Pancreas (tissue), 10 donors: ENCODE measurements around the gene PLD1. TPM values are rescaled to one million over a fixed set of nuclear protein-coding genes. Genes with fewer than 3 reads are reported as not detected.
A peak's percentile ranks its signal among the peaks of the same experiment; 100 is the strongest.
"Not testable (repeated sequence)": the region's sequence is repeated elsewhere in the genome, so short reads cannot be mapped to it uniquely, and the experiment has no call there.

ENCODE experiments used
- ATAC-seq, 4 donors: fragments of 200-7000 bp; cut with Tn5 transposase; one replicate each; pipeline versions ENCODE4 v1.8.0 to v1.9.1; 2020; ENCODE audit warnings: mild to moderate bottlenecking in 4 of 4, moderate library complexity in 4 of 4
- DNase-seq, 6 donors: peaks; one replicate each; pipeline ENCODE4 v3.0.0-alpha.2; 2020
- FAIRE-seq: peaks from 2 replicates; lab custom pipeline; 2012; peaks lifted over from hg19 to GRCh38; lab: Jason Lieb, UNC
- H3K27ac ChIP-seq, 4 donors: fragments of 200-600 bp; sonication (generic); 1 replicate in 3 of 4; 2 replicates in 1 of 4; pipeline versions ENCODE4 v1.5.0 to v1.8.0; 2020
- H3K27me3 ChIP-seq, 4 donors: fragments of 200-600 bp; one replicate each; pipeline ENCODE4 v1.8.0; 2021
- H3K36me3 ChIP-seq, 3 donors: fragments of 200-600 bp; sonication (generic) in 1 of 3; one replicate each; pipeline versions ENCODE4 v1.5.0 to v1.8.0; 2020 to 2021
- H3K4me1 ChIP-seq, 3 donors: fragments of 200-600 bp; one replicate each; pipeline ENCODE4 v1.8.0; 2021
- H3K4me3 ChIP-seq, 4 donors: fragments of 200-600 bp; sonication (generic) in 2 of 4; one replicate each; pipeline versions ENCODE4 v1.5.0 to v1.8.0; 2020 to 2021
- H3K9me3 ChIP-seq, 4 donors: fragments of 200-600 bp; one replicate each; pipeline ENCODE4 v1.8.0; 2021
- WGBS, 2 donors: extraction: QIAGEN DNeasy Blood & Tissue Kit; methylation state at CpG; one replicate each; pipeline ENCODE4 v1.1.7; 2013; 5-methylcytosine and 5-hydroxymethylcytosine counted together
- intact Hi-C, 3 donors: fragments of 100-400 bp; cut with DNase I; formaldehyde crosslinking; loops; one replicate each; pipeline versions ENCODE4 v1.11.1 to v1.14.2; 2022
- polyA plus RNA-seq, 2 donors: library from polyadenylated mRNA; stranded (reverse); fragments of 200-250 nt; gene quantifications; one replicate each; pipeline ENCODE4 v1.2.3, GENCODE V29; 2013
- total RNA-seq, 6 donors: library from RNA; stranded (reverse); fragmentation: NEBNext Ultra II Directional in 4 of 6; extraction: Animal tissue kit (Norgen Biotek cat#: 25700) in 4 of 6; gene quantifications; one replicate each; pipeline versions ENCODE4 v1.2.1 to v1.2.4, GENCODE V29; 2021 to 2023
- TF ChIP-seq, protein P1 (sequence below), 4 donors: fragments of 200-600 bp; sonication (generic) in 3 of 4; IDR thresholded peaks; one replicate each; pipeline versions ENCODE4 v1.5.0 to v1.8.0; 2021; ENCODE audit warnings: antibody characterized with exemption in 4 of 4
- donor health status: healthy with polysubstance abuse.
- donor health status: DM: no; HTN: no; CAD: no; lungs with moderate emphysema.
- donor health status: DM: no; HTN: no; CAD: no.
- donor health status: control.
- donor health status: control.
- donor health status: Bipolar disorder and iron deficiency.
- donor health status: DM: yes; HTN: yes; CAD: no.
- donor health status: DM: no; HTN: no; CAD: no.
- donor health status: DM: no; HTN: no; CAD: no.
- donor health status: DM: yes; HTN: yes; CAD: no.

Gene PLD1
- total and polyA plus RNA-seq, 8 donors: 14.7 to 62.1 (median 33.7) TPM

DNA sequence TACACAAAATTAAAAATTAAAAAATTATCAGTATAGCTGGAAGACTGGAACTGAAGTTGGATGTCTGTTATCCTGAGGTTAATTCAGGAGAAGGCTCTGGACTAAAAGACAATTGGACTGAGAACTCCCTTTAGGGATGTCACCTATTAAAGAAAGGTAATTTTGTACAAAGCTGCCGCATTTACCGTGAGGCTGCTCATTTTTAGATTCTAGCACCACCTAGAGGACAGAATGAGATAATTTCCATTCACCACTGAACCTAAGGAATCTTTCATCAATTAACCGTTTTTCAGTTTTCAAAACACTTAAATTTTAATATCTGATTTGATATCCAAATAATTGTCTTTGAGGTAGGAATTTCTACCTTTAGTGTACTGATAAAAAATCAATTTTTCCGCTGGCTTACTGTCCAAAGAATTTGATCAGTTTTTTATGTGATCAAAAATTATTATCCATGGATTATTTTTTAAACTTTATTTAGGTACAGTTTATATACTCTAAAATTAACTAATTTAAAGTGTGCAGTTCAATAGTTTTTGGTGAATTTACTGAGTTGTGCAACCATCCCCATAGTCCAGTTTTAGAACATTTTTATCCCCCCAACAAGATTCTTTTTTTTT lies 243.4 kb downstream of the PLD1 start:
- WGBS, 2 donors: 2 to 3% methylated on average over 4 of the region's 4 CpGs
- no peaks in the 10 kb centered on the region for H3K36me3 ChIP-seq
- no peaks in the 10 kb centered on the region for H3K27me3 ChIP-seq
- no peak overlapping the region for H3K27ac ChIP-seq
- TF ChIP-seq, protein P1, sequence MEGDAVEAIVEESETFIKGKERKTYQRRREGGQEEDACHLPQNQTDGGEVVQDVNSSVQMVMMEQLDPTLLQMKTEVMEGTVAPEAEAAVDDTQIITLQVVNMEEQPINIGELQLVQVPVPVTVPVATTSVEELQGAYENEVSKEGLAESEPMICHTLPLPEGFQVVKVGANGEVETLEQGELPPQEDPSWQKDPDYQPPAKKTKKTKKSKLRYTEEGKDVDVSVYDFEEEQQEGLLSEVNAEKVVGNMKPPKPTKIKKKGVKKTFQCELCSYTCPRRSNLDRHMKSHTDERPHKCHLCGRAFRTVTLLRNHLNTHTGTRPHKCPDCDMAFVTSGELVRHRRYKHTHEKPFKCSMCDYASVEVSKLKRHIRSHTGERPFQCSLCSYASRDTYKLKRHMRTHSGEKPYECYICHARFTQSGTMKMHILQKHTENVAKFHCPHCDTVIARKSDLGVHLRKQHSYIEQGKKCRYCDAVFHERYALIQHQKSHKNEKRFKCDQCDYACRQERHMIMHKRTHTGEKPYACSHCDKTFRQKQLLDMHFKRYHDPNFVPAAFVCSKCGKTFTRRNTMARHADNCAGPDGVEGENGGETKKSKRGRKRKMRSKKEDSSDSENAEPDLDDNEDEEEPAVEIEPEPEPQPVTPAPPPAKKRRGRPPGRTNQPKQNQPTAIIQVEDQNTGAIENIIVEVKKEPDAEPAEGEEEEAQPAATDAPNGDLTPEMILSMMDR (IDR thresholded peaks at IDR 0.05): peak; percentile 48 to 77 (median 60)
- H3K9me3 ChIP-seq: no peaks in the 10 kb centered on the region
- no peaks in the 10 kb centered on the region for H3K4me1 ChIP-seq
- ATAC-seq: peak; percentile 66 to 88 (median 86)
- FAIRE-seq: peak; percentile 78
- H3K4me3 ChIP-seq: no peak overlapping the region
- no peak for DNase-seq
- intact Hi-C loops: loop anchor here in 2 of 3 donors (5.0 to 10.0 kb wide), 4 partner anchors 402 to 605 kb away; no protein-coding TSS in a partner anchor

DNA sequence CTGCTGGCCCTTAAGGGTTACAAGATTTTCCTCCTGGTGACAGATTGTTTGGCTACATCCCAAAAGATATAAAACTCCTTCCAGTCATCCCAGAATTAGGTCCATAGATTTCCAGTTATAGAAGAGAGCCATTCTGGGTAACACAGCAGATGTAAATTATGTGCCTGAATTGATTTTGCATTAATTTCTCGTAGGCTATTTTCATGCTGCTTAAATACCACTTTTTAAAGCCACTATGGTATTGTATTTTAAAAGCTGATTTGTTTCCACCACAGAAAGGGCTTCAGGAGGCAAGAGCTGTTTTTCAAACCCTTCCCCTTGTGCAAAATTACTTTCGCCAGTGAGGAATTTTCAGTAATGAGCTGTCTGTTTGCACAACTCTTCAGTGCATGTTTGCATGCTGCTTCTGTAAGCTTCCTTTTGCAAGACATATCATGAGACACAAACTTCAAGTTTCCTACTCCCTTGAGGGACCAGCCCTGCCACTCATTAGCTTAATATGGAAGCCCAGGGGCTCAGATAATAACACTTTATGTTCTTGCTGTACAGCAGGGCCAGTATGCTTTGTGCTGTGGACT lies 244.7 kb downstream of the PLD1 start:
- H3K27ac ChIP-seq: no peak overlapping the region
- no peaks in the 10 kb centered on the region for H3K4me1 ChIP-seq
- DNase-seq (no peak), FAIRE-seq (no peak), ATAC-seq (peak in 1 of 4 donors; percentile 63)
- H3K9me3 ChIP-seq: no peaks in the 10 kb centered on the region
- intact Hi-C loops: loop anchor here in 2 of 3 donors (5.0 to 10.0 kb wide), 4 partner anchors 401 to 603 kb away; no protein-coding TSS in a partner anchor
- H3K36me3 ChIP-seq: no peaks in the 10 kb centered on the region
- no peak overlapping the region for H3K4me3 ChIP-seq
- 64 to 72% methylated on average over 2 of the region's 2 CpGs for WGBS, 2 donors
- no peaks in the 10 kb centered on the region for H3K27me3 ChIP-seq
- TF ChIP-seq, protein P1 (IDR thresholded peaks at IDR 0.05): no peak

DNA sequence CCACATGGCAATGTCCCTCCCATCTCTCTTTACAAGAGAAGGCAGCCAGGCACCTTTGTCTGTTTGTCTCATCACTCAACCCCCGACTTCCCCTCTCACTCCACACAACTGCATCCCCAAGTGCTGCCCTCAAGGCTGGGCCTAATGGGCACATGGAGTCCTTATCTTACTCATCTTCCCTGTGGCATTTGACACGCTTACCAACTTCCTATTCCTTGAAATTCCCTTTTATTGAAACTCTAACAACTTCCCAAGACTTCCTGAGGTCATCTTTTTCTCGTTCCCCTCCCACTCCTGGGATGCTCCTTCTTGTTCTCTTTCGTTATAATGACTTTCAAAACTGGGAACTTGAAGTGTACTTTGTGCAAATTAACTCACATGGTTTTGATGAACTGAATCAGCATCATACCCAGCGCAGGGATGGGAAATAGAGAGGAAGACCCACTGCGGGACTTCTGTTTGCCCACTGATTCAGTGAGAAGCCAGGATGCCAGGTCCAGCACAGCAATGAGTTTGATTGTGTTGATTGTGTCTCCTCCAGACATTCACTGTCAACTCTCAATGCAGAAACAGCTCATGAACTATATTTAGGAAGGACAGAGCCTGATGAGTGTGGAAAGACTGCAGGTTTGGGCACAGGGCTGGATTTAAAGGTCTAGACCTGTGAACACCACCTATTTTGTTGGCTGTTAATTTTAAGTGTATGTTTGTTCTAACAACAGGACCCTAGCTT lies 245.4 kb downstream of the PLD1 start:
- ATAC-seq (no peak), FAIRE-seq (no peak)
- intact Hi-C loops: loop anchor here in 2 of 3 donors (5.0 to 10.0 kb wide), 5 partner anchors 383 to 603 kb away; no protein-coding TSS in a partner anchor

DNA sequence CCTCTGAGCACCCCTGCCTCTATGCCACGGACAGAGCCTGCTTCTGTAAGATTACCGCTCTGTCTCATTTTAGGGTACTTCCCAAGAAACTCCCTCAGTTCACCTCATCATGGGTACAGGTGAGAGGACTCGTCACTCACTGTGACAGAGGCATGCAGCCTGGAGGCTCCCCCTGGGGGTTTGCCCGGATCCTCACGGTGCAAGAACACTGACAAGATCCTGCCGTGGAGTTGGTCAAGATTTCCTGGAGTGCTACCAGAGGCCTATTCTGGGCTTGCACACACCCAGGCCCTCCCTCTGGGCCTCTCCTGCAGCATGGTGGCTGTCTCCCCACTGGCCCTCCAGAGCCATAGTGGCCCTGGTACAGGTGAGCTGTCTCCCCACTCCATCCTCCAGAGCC lies 247.0 kb downstream of the PLD1 start:
- H3K4me3 ChIP-seq: no peak overlapping the region
- H3K27ac ChIP-seq: no peak overlapping the region
- ATAC-seq (no peak), DNase-seq (no peak), FAIRE-seq (no peak)
- intact Hi-C loops: loop anchor here in 2 of 3 donors (5.0 to 10.0 kb wide), 4 partner anchors 381 to 598 kb away; no protein-coding TSS in a partner anchor
- no peaks in the 10 kb centered on the region for H3K4me1 ChIP-seq
- no peaks in the 10 kb centered on the region for H3K36me3 ChIP-seq
- H3K27me3 ChIP-seq: no peaks in the 10 kb centered on the region
- TF ChIP-seq, protein P1 (IDR thresholded peaks at IDR 0.05): no peak
- 87 to 89% methylated on average over 6 of the region's 6 CpGs for WGBS, 2 donors
- no peaks in the 10 kb centered on the region for H3K9me3 ChIP-seq

More for the DNA sequence above, 245.4 kb downstream of the PLD1 start:
- H3K4me1 ChIP-seq: no peaks in the 10 kb centered on the region
- no peak overlapping the region for H3K27ac ChIP-seq
- H3K4me3 ChIP-seq: no peak overlapping the region
- 77 to 82% methylated on average over 6 of the region's 6 CpGs for WGBS, 2 donors
- H3K27me3 ChIP-seq: no peaks in the 10 kb centered on the region
- TF ChIP-seq, protein P1 (IDR thresholded peaks at IDR 0.05): no peak
- H3K9me3 ChIP-seq: no peaks in the 10 kb centered on the region
- DNase-seq: no peak
- H3K36me3 ChIP-seq: no peaks in the 10 kb centered on the region

DNA sequence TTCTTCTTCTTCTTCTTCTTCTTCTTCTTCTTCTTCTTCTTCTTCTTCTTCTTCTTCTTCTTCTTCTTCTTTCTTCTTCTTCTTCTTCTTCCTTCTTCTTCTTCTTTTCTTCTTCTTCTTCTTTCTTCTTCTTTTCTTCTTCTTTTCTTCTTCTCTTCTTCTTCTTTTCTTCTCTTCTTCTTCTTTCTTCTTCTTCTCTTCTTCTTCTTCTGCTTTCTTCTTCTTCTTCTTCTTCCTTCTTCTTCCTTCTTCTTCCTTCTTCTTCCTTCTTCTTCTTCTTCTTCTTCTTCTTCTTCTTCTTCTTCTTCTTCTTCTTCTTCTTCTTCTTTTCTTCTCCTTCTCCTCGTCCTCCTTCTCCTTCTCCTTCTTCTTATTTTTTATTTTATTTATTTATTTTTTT lies 247.8 kb downstream of the PLD1 start:
- intact Hi-C loops: loop anchor here in 2 of 3 donors (5.0 to 10.0 kb wide), 4 partner anchors 380 to 598 kb away; no protein-coding TSS in a partner anchor
- H3K9me3 ChIP-seq, H3K36me3 ChIP-seq, H3K4me1 ChIP-seq, H3K27me3 ChIP-seq, H3K27ac ChIP-seq, ATAC-seq, DNase-seq, FAIRE-seq, H3K4me3 ChIP-seq: not testable (repeated sequence)
- WGBS, 2 donors: 79 to 100% methylated on average over 1 of the region's 1 CpG
